Activated naive CD8-positive, alpha-beta T cell treated with anti-CD3 and anti-CD28 coated beads for 36 hours (primary cell): ENCODE results near the gene INSL3. TPM values are rescaled to one million over a fixed set of nuclear protein-coding genes. Genes with fewer than 3 reads are reported as not detected.

ENCODE experiments used
- DNase-seq: peaks from one replicate; pipeline ENCODE4 v3.0.0; 2021
- H3K27ac Mint-ChIP-seq: one replicate; pipeline ENCODE4 v1.8.0; 2022; ENCODE audit warnings: mild to moderate bottlenecking, moderate library complexity, mixed read lengths
- H3K27me3 Mint-ChIP-seq: one replicate; pipeline ENCODE4 v1.8.0; 2022; ENCODE audit warnings: mild to moderate bottlenecking, mixed read lengths
- H3K36me3 Mint-ChIP-seq: one replicate; pipeline ENCODE4 v1.8.0; 2021; ENCODE audit warnings: mild to moderate bottlenecking, mixed read lengths
- H3K4me1 Mint-ChIP-seq: one replicate; pipeline ENCODE4 v1.8.0; 2021; ENCODE audit warnings: mixed read lengths
- H3K4me3 Mint-ChIP-seq: one replicate; pipeline ENCODE4 v1.8.0; 2022; ENCODE audit warnings: mild to moderate bottlenecking, moderate library complexity, mixed read lengths
- H3K9me3 Mint-ChIP-seq: one replicate; pipeline ENCODE4 v1.8.0; 2022; ENCODE audit warnings: mixed read lengths
- total RNA-seq, 2 experiments: library from RNA; stranded (reverse); gene quantifications; one replicate each; pipeline ENCODE4 v1.2.3, GENCODE V29; 2021

Gene INSL3
- total RNA-seq, 2 experiments from 2014 or later, result 1.7 to 1.8 TPM

GRCh38 chr19:17855280-17856152 is 34.2 kb upstream of the INSL3 start:
- peaks cover 5% of the 10 kb centered on the region for H3K27me3 Mint-ChIP-seq

DNA sequence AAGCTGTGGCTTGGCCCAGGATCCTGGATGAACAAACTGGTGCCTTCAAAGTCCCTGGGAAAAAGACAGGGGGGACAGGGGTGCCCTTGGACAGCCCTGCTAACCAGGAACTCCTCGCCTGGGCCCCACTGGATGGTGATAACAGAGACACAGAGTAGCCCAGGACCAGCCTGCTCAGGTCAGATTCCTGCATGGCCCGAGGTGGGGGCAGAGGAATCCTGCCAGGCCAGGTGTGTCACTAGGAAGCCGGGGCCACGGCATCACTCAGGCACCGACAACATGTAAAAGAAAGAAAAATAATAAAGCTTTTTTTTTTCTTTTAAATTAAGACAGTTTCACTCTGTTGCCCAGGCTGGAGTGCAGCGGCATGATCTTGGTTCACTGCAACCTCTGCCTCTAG is 32.7 kb upstream of the INSL3 start:
- no peak overlapping the region for H3K27ac Mint-ChIP-seq
- no peak overlapping the region for H3K4me3 Mint-ChIP-seq
- no peaks in the 10 kb centered on the region for H3K27me3 Mint-ChIP-seq
- peaks cover 26% of the 10 kb centered on the region for H3K4me1 Mint-ChIP-seq
- DNase-seq, result no peak
- H3K9me3 Mint-ChIP-seq, result no peaks in the 10 kb centered on the region
- peaks cover 1% of the 10 kb centered on the region for H3K36me3 Mint-ChIP-seq

More at GRCh38 chr19:17855280-17856152, 34.2 kb upstream of the INSL3 start:
- Mint-ChIP-seq H3K9me3 (no peaks in the 10 kb centered on the region), H3K4me3 (no peak overlapping the region), H3K4me1 (peaks cover 21% of the 10 kb centered on the region), H3K27ac (no peak overlapping the region), H3K36me3 (peaks cover 12% of the 10 kb centered on the region)
- peak; percentile 86 for DNase-seq

GRCh38 chr19:17848595-17849292 is 27.4 kb upstream of the INSL3 start:
- H3K27me3 Mint-ChIP-seq, result no peaks in the 10 kb centered on the region
- peaks cover 25% of the 10 kb centered on the region for H3K36me3 Mint-ChIP-seq
- no peaks in the 10 kb centered on the region for H3K9me3 Mint-ChIP-seq
- H3K4me1 Mint-ChIP-seq, result peaks cover 54% of the 10 kb centered on the region
- DNase-seq, result no peak
- H3K27ac Mint-ChIP-seq, result peak overlapping the region; percentile 94
- H3K4me3 Mint-ChIP-seq, result peak overlapping the region; percentile 88

DNA sequence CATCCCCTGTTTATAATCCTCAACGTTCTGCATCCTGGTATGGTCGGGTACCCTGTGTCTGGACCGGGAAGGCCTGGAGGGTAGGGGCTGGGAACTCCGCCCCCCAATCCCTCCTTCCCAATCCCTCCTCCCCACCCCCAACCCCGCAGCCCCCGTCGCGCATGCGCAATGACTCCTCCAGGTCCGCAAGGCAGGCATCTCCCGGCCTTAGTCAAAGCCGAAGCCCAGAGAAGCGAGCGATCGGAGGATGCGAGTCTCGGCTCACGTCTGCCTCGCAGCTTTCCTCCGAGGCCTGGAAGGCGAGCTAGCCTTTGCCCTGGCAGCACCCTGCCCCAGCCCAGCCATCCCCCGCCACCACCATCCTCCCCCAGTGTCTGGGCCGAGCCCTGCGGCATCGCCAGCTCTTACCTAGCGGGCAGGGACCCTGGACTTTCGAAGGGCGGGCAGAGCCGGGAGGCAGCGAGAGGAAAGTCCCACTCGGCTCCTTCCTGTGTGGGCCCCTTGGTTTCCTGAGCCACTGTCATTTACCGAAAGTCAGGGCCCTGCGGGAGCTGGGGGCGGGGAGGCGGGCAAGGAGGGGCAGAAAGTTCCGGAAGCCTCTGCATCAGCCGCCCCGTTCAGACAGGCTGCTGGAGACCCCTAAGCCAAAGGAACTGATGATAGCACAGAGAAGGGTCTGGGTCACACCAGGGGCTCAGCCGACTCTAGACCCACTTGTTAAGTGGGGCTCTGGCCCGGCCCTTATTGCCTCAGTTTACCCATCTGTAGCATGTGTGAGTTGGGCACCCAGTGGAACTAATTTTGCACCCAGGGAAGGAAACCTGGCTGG is 26.4 kb upstream of the INSL3 start, which contains the start of gene JAK3:
Gene JAK3 (minus strand): TSS at position 445 of the 829 bp plus-strand sequence. CDS start 3,565 bp downstream, outside the sequence.
- Mint-ChIP-seq H3K36me3 (peaks cover 33% of the 10 kb centered on the region), H3K9me3 (no peaks in the 10 kb centered on the region), H3K4me1 (peaks cover 55% of the 10 kb centered on the region)

GRCh38 chr19:17846146-17846545 is 24.8 kb upstream of the INSL3 start:
- DNase-seq, result no peak
- peaks cover 51% of the 10 kb centered on the region for H3K4me1 Mint-ChIP-seq
- H3K9me3 Mint-ChIP-seq, result no peaks in the 10 kb centered on the region
- H3K27ac Mint-ChIP-seq, result peak overlapping the region; percentile 94
- peak overlapping the region; percentile 88 for H3K4me3 Mint-ChIP-seq
- H3K27me3 Mint-ChIP-seq, result no peaks in the 10 kb centered on the region
- peaks cover 41% of the 10 kb centered on the region for H3K36me3 Mint-ChIP-seq

More for the DNA sequence above, 26.4 kb upstream of the INSL3 start, which contains the start of gene JAK3:
- Mint-ChIP-seq H3K27me3 (no peaks in the 10 kb centered on the region), H3K4me3 (peak within 1 kb of the TSS; percentile 88), H3K27ac (peak within 1 kb of the TSS; percentile 94)
- peak; percentile 90 for DNase-seq

- Mint-ChIP-seq H3K4me1 (peaks cover 42% of the 10 kb centered on the region), H3K27me3 (no peaks in the 10 kb centered on the region), H3K9me3 (no peaks in the 10 kb centered on the region), H3K27ac (peak overlapping the region; percentile 51), H3K36me3 (peaks cover 44% of the 10 kb centered on the region), H3K4me3 (peak overlapping the region; percentile 18)
- DNase-seq, result no peak
Measured at GRCh38 chr19:17843908-17844490, 22.7 kb upstream of the INSL3 start.

GRCh38 chr19:17843292-17843827 is 22.0 kb upstream of the INSL3 start:
- Mint-ChIP-seq H3K9me3 (no peaks in the 10 kb centered on the region), H3K27ac (peak overlapping the region; percentile 45), H3K4me3 (no peak overlapping the region), H3K4me1 (peaks cover 35% of the 10 kb centered on the region), H3K27me3 (no peaks in the 10 kb centered on the region), H3K36me3 (peaks cover 46% of the 10 kb centered on the region)
- DNase-seq, result no peak

DNA sequence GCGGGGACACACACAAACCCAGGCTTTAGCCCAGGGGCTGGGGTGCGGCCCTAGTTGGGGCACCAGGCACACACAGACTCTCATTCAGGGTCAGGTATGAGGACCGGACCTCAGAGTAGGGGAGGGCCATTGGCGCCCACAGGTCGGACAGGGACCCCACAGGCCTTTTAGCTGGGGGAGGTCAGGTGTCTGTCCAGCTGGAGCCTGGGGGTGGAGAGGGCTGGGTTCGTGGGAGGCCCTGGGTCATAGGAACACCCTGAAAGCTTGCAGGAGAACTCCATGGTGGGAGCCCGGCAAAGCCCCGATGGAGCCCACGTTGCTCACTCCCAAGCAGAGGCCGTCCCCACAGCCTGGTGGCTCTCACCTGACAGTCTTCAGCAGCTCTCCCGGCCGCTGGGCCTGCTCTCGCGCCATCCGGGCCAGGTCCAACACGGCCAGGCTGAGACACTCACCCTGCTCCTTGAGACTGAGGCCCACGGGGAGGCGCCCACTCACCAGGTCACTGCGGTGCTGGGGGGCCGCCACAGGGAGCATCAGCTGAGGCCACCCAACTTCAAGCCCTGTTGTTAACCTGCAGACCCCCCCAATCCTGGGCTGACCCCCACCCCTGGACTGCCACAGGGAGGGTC is 21.5 kb upstream of the INSL3 start:
- no peak overlapping the region for H3K27ac Mint-ChIP-seq
- H3K4me1 Mint-ChIP-seq, result peaks cover 33% of the 10 kb centered on the region
- H3K36me3 Mint-ChIP-seq, result peaks cover 50% of the 10 kb centered on the region
- no peak overlapping the region for H3K4me3 Mint-ChIP-seq
- no peaks in the 10 kb centered on the region for H3K27me3 Mint-ChIP-seq
- H3K9me3 Mint-ChIP-seq, result no peaks in the 10 kb centered on the region
- no peak for DNase-seq

GRCh38 chr19:17841810-17842662 is 20.7 kb upstream of the INSL3 start:
- Mint-ChIP-seq H3K9me3 (no peaks in the 10 kb centered on the region), H3K27me3 (no peaks in the 10 kb centered on the region), H3K4me3 (no peak overlapping the region), H3K27ac (no peak overlapping the region), H3K36me3 (peaks cover 51% of the 10 kb centered on the region), H3K4me1 (peaks cover 31% of the 10 kb centered on the region)
- DNase-seq, result peak; percentile 65

GRCh38 chr19:17841371-17841809 is 20.1 kb upstream of the INSL3 start:
- Mint-ChIP-seq H3K4me1 (peaks cover 30% of the 10 kb centered on the region), H3K36me3 (peaks cover 52% of the 10 kb centered on the region), H3K27me3 (no peaks in the 10 kb centered on the region), H3K27ac (no peak overlapping the region), H3K4me3 (no peak overlapping the region), H3K9me3 (no peaks in the 10 kb centered on the region)
- DNase-seq, result no peak

GRCh38 chr19:17840019-17840418 is 18.7 kb upstream of the INSL3 start:
- DNase-seq, result no peak
- H3K36me3 Mint-ChIP-seq, result peaks cover 52% of the 10 kb centered on the region
- no peak overlapping the region for H3K27ac Mint-ChIP-seq
- H3K4me3 Mint-ChIP-seq, result no peak overlapping the region
- H3K9me3 Mint-ChIP-seq, result no peaks in the 10 kb centered on the region
- peaks cover 20% of the 10 kb centered on the region for H3K4me1 Mint-ChIP-seq
- H3K27me3 Mint-ChIP-seq, result no peaks in the 10 kb centered on the region

GRCh38 chr19:17837972-17838371 is 16.7 kb upstream of the INSL3 start:
- no peak overlapping the region for H3K4me3 Mint-ChIP-seq
- no peak for DNase-seq
- H3K9me3 Mint-ChIP-seq, result no peaks in the 10 kb centered on the region
- no peaks in the 10 kb centered on the region for H3K27me3 Mint-ChIP-seq
- peaks cover 44% of the 10 kb centered on the region for H3K36me3 Mint-ChIP-seq
- H3K4me1 Mint-ChIP-seq, result peaks cover 7% of the 10 kb centered on the region
- H3K27ac Mint-ChIP-seq, result peak overlapping the region; percentile 70

GRCh38 chr19:17836530-17836929 is 15.2 kb upstream of the INSL3 start:
- Mint-ChIP-seq H3K27me3 (no peaks in the 10 kb centered on the region), H3K4me3 (no peak overlapping the region), H3K9me3 (peaks cover 3% of the 10 kb centered on the region), H3K4me1 (peaks cover 7% of the 10 kb centered on the region), H3K27ac (peak overlapping the region; percentile 1), H3K36me3 (peaks cover 52% of the 10 kb centered on the region)
- DNase-seq, result no peak
